GM23248 (cell line): Measurements from ENCODE around the gene TTC17.

Experiments used
- EZH2 ChIP-seq: fragments of 200-600 bp; sonication (generic); IDR thresholded peaks from 2 replicates; pipeline ENCODE4 v1.6.1; 2018; ENCODE audit warnings: antibody characterized with exemption, mild to moderate bottlenecking; ENCODE audit not compliant: insufficient read depth, poor library complexity, severe bottlenecking
- EZH2phosphoT487 ChIP-seq: fragments of 200-600 bp; sonication (generic); IDR thresholded peaks from 2 replicates; pipeline ENCODE4 v1.6.1; 2018; ENCODE audit warnings: antibody characterized with exemption, moderate library complexity, mild to moderate bottlenecking, low read depth; ENCODE audit not compliant: insufficient read depth

GRCh38 chr11:43316451-43316850 is 42.3 kb upstream of the TTC17 start:
- TF ChIP-seq EZH2phosphoT487 (no peak), EZH2 (no peak)
